Activated T-cell treated with anti-CD3 and anti-CD28 coated beads, Interleukin-2, amount 50 U/mL, for 24 hours (primary cell): ENCODE measurements around the gene ATP8A1.
A peak's percentile ranks its signal among the peaks of the same experiment; 100 is the strongest.
"Not testable (repeated sequence)": the region's sequence is repeated elsewhere in the genome, so short reads cannot be mapped to it uniquely, and the experiment has no call there.

Source experiments
- DNase-seq: peaks from one replicate; pipeline ENCODE4 v3.0.0-alpha.2; 2020
- H3K27ac Mint-ChIP-seq: 2 replicates; pipeline ENCODE4 v1.8.0; 2020; ENCODE audit warnings: mild to moderate bottlenecking, mixed read lengths
- H3K27me3 Mint-ChIP-seq: 2 replicates; pipeline ENCODE4 v1.8.0; 2020; ENCODE audit warnings: mixed read lengths
- H3K36me3 Mint-ChIP-seq: 2 replicates; pipeline ENCODE4 v1.8.0; 2020; ENCODE audit warnings: low read depth, mixed read lengths
- H3K4me1 Mint-ChIP-seq: 2 replicates; pipeline ENCODE4 v1.8.0; 2020; ENCODE audit warnings: low read depth, mixed read lengths
- H3K4me3 Mint-ChIP-seq: 2 replicates; pipeline ENCODE4 v1.8.0; 2020; ENCODE audit warnings: mild to moderate bottlenecking, moderate library complexity, mixed read lengths
- H3K9me3 Mint-ChIP-seq: 2 replicates; pipeline ENCODE4 v1.8.0; 2020; ENCODE audit warnings: mixed read lengths

Gene ATP8A1

GRCh38 chr4:42656944-42657792 lies at the start of gene ATP8A1:
Gene ATP8A1 (minus strand): TSS chr4:42657105. CDS start chr4:42656873, 232 bp downstream.
- H3K9me3 Mint-ChIP-seq: peaks cover 10% of the 10 kb centered on the region
- H3K27ac Mint-ChIP-seq: peak within 1 kb of the TSS; percentile 99
- H3K4me3 Mint-ChIP-seq: peak within 1 kb of the TSS; percentile 94
- H3K36me3 Mint-ChIP-seq: peaks cover 43% of the 10 kb centered on the region
- no peaks in the 10 kb centered on the region for H3K27me3 Mint-ChIP-seq
- peak; percentile 96 for DNase-seq
- peaks cover 55% of the 10 kb centered on the region for H3K4me1 Mint-ChIP-seq

- no peak overlapping the region for H3K4me3 Mint-ChIP-seq
- H3K36me3 Mint-ChIP-seq: no peaks in the 10 kb centered on the region
- no peaks in the 10 kb centered on the region for H3K9me3 Mint-ChIP-seq
- H3K4me1 Mint-ChIP-seq: peaks cover 4% of the 10 kb centered on the region
- no peak for DNase-seq
- H3K27me3 Mint-ChIP-seq: peaks cover 6% of the 10 kb centered on the region
- no peak overlapping the region for H3K27ac Mint-ChIP-seq
Observed at GRCh38 chr4:42706086-42706485, 49.2 kb upstream of the ATP8A1 start.

GRCh38 chr4:42703813-42704212 lies 46.9 kb upstream of the ATP8A1 start:
- no peak overlapping the region for H3K4me3 Mint-ChIP-seq
- H3K4me1 Mint-ChIP-seq: peaks cover 4% of the 10 kb centered on the region
- H3K9me3 Mint-ChIP-seq: peaks cover 2% of the 10 kb centered on the region
- no peaks in the 10 kb centered on the region for H3K27me3 Mint-ChIP-seq
- no peak for DNase-seq
- no peak overlapping the region for H3K27ac Mint-ChIP-seq
- H3K36me3 Mint-ChIP-seq: no peaks in the 10 kb centered on the region

- Mint-ChIP-seq H3K27me3 (no peaks in the 10 kb centered on the region), H3K4me3 (no peak overlapping the region), H3K4me1 (peaks cover 4% of the 10 kb centered on the region), H3K27ac (no peak overlapping the region), H3K36me3 (no peaks in the 10 kb centered on the region), H3K9me3 (peaks cover 4% of the 10 kb centered on the region)
- DNase-seq: no peak
Observed at GRCh38 chr4:42702895-42703294, 46.0 kb upstream of the ATP8A1 start.

GRCh38 chr4:42701780-42702179 lies 44.9 kb upstream of the ATP8A1 start:
- H3K4me3 Mint-ChIP-seq, H3K27me3 Mint-ChIP-seq, H3K36me3 Mint-ChIP-seq, H3K9me3 Mint-ChIP-seq, H3K27ac Mint-ChIP-seq, DNase-seq, H3K4me1 Mint-ChIP-seq: not testable (repeated sequence)

- H3K27ac Mint-ChIP-seq: no peak overlapping the region
- H3K27me3 Mint-ChIP-seq: no peaks in the 10 kb centered on the region
- H3K36me3 Mint-ChIP-seq: no peaks in the 10 kb centered on the region
- no peaks in the 10 kb centered on the region for H3K9me3 Mint-ChIP-seq
- H3K4me1 Mint-ChIP-seq: no peaks in the 10 kb centered on the region
- no peak overlapping the region for H3K4me3 Mint-ChIP-seq
- no peak for DNase-seq
Observed at GRCh38 chr4:42690537-42690936, 33.6 kb upstream of the ATP8A1 start.

- Mint-ChIP-seq H3K9me3 (peaks cover 4% of the 10 kb centered on the region), H3K27ac (no peak overlapping the region), H3K4me1 (peaks cover 13% of the 10 kb centered on the region), H3K4me3 (no peak overlapping the region), H3K27me3 (no peaks in the 10 kb centered on the region), H3K36me3 (no peaks in the 10 kb centered on the region)
- no peak for DNase-seq
Observed at GRCh38 chr4:42683393-42683792, 26.5 kb upstream of the ATP8A1 start.

GRCh38 chr4:42678512-42678911 lies 21.6 kb upstream of the ATP8A1 start:
- Mint-ChIP-seq H3K36me3 (no peaks in the 10 kb centered on the region), H3K4me1 (peaks cover 48% of the 10 kb centered on the region), H3K27ac (no peak overlapping the region), H3K9me3 (peaks cover 4% of the 10 kb centered on the region), H3K4me3 (no peak overlapping the region), H3K27me3 (no peaks in the 10 kb centered on the region)
- no peak for DNase-seq

- Mint-ChIP-seq H3K36me3 (no peaks in the 10 kb centered on the region), H3K9me3 (peaks cover 6% of the 10 kb centered on the region), H3K4me3 (peak overlapping the region; percentile 16), H3K4me1 (peaks cover 64% of the 10 kb centered on the region), H3K27me3 (no peaks in the 10 kb centered on the region), H3K27ac (no peak overlapping the region)
- DNase-seq: no peak
Observed at GRCh38 chr4:42676066-42676951, 19.4 kb upstream of the ATP8A1 start.

GRCh38 chr4:42673082-42673425 lies 16.1 kb upstream of the ATP8A1 start:
- Mint-ChIP-seq H3K36me3 (no peaks in the 10 kb centered on the region), H3K9me3 (peaks cover 4% of the 10 kb centered on the region), H3K4me1 (peaks cover 75% of the 10 kb centered on the region), H3K4me3 (peak overlapping the region; percentile 65), H3K27ac (peak overlapping the region; percentile 98), H3K27me3 (no peaks in the 10 kb centered on the region)
- DNase-seq: no peak

GRCh38 chr4:42672359-42673081 lies 15.6 kb upstream of the ATP8A1 start:
- H3K27me3 Mint-ChIP-seq: no peaks in the 10 kb centered on the region
- peaks cover 4% of the 10 kb centered on the region for H3K9me3 Mint-ChIP-seq
- peak overlapping the region; percentile 65 for H3K4me3 Mint-ChIP-seq
- peak overlapping the region; percentile 98 for H3K27ac Mint-ChIP-seq
- H3K4me1 Mint-ChIP-seq: peaks cover 73% of the 10 kb centered on the region
- no peak for DNase-seq
- H3K36me3 Mint-ChIP-seq: no peaks in the 10 kb centered on the region

GRCh38 chr4:42671431-42672194 lies 14.7 kb upstream of the ATP8A1 start:
- Mint-ChIP-seq H3K9me3 (peaks cover 4% of the 10 kb centered on the region), H3K27me3 (no peaks in the 10 kb centered on the region)

GRCh38 chr4:42658261-42658660 lies 1.4 kb upstream of the ATP8A1 start:
- peaks cover 32% of the 10 kb centered on the region for H3K36me3 Mint-ChIP-seq
- H3K4me1 Mint-ChIP-seq: peaks cover 46% of the 10 kb centered on the region
- H3K4me3 Mint-ChIP-seq: peak overlapping the region; percentile 88
- no peak for DNase-seq
- peak overlapping the region; percentile 99 for H3K27ac Mint-ChIP-seq
- H3K27me3 Mint-ChIP-seq: no peaks in the 10 kb centered on the region
- H3K9me3 Mint-ChIP-seq: peaks cover under 1% of the 10 kb centered on the region

More at GRCh38 chr4:42671431-42672194, 14.7 kb upstream of the ATP8A1 start:
- Mint-ChIP-seq H3K36me3 (no peaks in the 10 kb centered on the region), H3K4me1 (peaks cover 75% of the 10 kb centered on the region), H3K4me3 (peak overlapping the region; percentile 65), H3K27ac (peak overlapping the region; percentile 98)
- DNase-seq: no peak

GRCh38 chr4:42656679-42656943 lies 294 bp downstream of the ATP8A1 start:
- H3K27me3 Mint-ChIP-seq: no peaks in the 10 kb centered on the region
- H3K4me3 Mint-ChIP-seq: peak overlapping the region; percentile 94
- H3K4me1 Mint-ChIP-seq: peaks cover 59% of the 10 kb centered on the region
- H3K36me3 Mint-ChIP-seq: peaks cover 47% of the 10 kb centered on the region
- no peak for DNase-seq
- H3K9me3 Mint-ChIP-seq: peaks cover 14% of the 10 kb centered on the region
- peak overlapping the region; percentile 95 for H3K27ac Mint-ChIP-seq
